Osteocyte (in vitro differentiated cells): ENCODE measurements around the gene ZCCHC2. TPM values are rescaled to one million over a fixed set of nuclear protein-coding genes. Genes with fewer than 3 reads are reported as not detected.

Experiments used
- DNase-seq: peaks from one replicate; pipeline ENCODE4 v3.0.0; 2021; ENCODE audit warnings: mixed read lengths; ENCODE audit not compliant: unreplicated experiment; ENCODE audit errors: extremely low spot score
- H3K27ac Mint-ChIP-seq: one replicate; pipeline ENCODE4 v1.8.0; 2021; ENCODE audit warnings: mild to moderate bottlenecking, mixed read lengths; ENCODE audit not compliant: unreplicated experiment
- H3K27me3 Mint-ChIP-seq: one replicate; pipeline ENCODE4 v1.8.0; 2021; ENCODE audit warnings: mixed read lengths; ENCODE audit not compliant: unreplicated experiment
- H3K36me3 Mint-ChIP-seq: one replicate; pipeline ENCODE4 v1.8.0; 2021; ENCODE audit warnings: mixed read lengths; ENCODE audit not compliant: unreplicated experiment
- H3K4me1 Mint-ChIP-seq: one replicate; pipeline ENCODE4 v1.8.0; 2021; ENCODE audit warnings: mixed read lengths; ENCODE audit not compliant: unreplicated experiment
- H3K4me3 Mint-ChIP-seq: one replicate; pipeline ENCODE4 v1.8.0; 2021; ENCODE audit warnings: mild to moderate bottlenecking, moderate library complexity, mixed read lengths; ENCODE audit not compliant: unreplicated experiment
- H3K9me3 Mint-ChIP-seq: one replicate; pipeline ENCODE4 v1.8.0; 2021; ENCODE audit warnings: mixed read lengths; ENCODE audit not compliant: unreplicated experiment
- total RNA-seq: library from RNA; stranded (reverse); gene quantifications from 2 replicates; pipeline ENCODE4 v1.2.1, GENCODE V29; 2021
- TF ChIP-seq, protein P1 (sequence below): fragments of 200-600 bp; sonication (generic); IDR thresholded peaks from 2 replicates; pipeline ENCODE4 v1.5.0; 2021; ENCODE audit warnings: antibody characterized with exemption, mild to moderate bottlenecking, moderate library complexity

The ZCCHC2 gene
- total RNA-seq, 1 donor from 2014 or later: 11.2 TPM

DNA sequence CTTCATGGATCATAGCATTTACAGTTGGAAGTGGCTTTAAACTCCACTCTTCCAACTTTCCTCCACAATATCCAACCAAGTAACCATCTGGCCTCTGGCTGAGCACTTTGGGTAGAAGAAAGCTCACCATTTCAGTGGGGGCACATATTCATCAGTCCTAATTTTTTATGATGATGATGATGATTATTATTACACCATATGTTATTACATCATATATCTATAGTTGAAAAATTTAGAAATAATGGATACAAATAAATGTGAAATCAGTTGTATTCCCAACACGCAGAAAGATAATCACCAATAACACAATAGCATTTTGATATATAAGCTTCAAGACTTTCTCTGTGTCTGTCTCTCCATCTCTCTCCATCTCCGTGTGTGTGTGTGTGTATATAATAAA lies 26.6 kb upstream of the ZCCHC2 start:
- Mint-ChIP-seq H3K36me3 (no peaks in the 10 kb centered on the region), H3K4me3 (no peak overlapping the region), H3K4me1 (no peaks in the 10 kb centered on the region), H3K27me3 (peaks cover 46% of the 10 kb centered on the region), H3K27ac (no peak overlapping the region), H3K9me3 (no peaks in the 10 kb centered on the region)
- TF ChIP-seq, protein P1, sequence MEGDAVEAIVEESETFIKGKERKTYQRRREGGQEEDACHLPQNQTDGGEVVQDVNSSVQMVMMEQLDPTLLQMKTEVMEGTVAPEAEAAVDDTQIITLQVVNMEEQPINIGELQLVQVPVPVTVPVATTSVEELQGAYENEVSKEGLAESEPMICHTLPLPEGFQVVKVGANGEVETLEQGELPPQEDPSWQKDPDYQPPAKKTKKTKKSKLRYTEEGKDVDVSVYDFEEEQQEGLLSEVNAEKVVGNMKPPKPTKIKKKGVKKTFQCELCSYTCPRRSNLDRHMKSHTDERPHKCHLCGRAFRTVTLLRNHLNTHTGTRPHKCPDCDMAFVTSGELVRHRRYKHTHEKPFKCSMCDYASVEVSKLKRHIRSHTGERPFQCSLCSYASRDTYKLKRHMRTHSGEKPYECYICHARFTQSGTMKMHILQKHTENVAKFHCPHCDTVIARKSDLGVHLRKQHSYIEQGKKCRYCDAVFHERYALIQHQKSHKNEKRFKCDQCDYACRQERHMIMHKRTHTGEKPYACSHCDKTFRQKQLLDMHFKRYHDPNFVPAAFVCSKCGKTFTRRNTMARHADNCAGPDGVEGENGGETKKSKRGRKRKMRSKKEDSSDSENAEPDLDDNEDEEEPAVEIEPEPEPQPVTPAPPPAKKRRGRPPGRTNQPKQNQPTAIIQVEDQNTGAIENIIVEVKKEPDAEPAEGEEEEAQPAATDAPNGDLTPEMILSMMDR: no peak
- no peak for DNase-seq

DNA sequence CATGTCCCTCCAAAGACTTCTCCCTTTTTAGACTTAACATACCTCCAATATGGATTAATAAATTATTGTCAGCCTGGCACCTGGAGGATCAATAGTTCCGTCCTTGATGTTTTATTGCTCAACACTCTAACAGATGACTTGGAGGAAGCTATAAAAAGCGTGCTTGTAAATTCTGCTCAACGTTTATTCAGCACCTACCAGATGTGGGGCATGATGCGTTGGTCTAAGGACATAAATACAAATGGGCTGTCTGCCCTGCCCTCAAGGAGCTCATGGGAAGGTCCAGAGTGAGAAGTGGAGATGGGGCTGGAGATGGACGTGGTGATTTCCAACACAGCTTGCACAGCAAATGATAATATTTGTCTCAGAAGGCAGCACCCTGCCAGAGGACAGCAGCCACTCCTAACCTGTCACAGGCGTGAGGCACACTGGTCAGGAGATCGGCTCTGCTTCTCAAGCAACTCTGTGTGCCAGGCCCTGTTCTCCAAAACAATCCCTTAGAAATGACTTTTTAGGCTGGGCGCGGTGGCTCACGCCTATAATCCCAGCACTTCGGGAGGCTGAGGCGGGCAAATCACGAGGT lies 25.5 kb upstream of the ZCCHC2 start:
- Mint-ChIP-seq H3K9me3 (no peaks in the 10 kb centered on the region), H3K4me3 (no peak overlapping the region), H3K36me3 (no peaks in the 10 kb centered on the region), H3K27me3 (peaks cover 37% of the 10 kb centered on the region), H3K27ac (no peak overlapping the region), H3K4me1 (no peaks in the 10 kb centered on the region)
- no peak for DNase-seq
- TF ChIP-seq, protein P1: no peak

DNA sequence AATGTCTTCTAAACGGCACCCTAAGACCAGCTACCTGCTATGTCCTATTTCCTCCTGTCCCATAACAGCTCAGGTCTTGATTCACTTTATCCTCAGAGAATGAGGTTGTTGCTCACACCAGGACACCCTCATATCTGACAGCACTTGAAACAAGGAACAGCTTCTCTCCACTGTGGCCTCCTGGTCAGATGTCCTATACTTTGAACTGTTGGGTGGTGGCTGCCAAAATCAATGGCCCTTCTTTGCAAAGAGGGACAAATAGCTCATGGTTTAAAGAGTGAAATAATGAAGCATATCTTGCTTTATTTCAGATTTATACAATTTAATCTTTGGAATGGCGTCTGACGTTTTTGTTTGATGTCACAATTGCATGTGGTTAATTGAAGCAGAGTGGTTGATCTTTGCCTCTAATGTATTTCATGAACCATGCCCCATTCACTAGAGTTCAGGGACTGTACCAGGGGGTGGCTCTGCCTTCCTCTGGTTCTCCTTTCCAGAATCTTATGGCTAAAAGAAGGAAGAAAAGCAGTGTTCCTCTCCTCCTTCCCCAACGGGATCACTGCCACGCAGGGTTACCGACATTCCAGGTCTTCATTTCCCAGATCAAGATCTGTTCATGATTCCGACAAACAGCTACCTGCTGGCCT lies 24.1 kb upstream of the ZCCHC2 start:
- Mint-ChIP-seq H3K27ac (no peak overlapping the region), H3K27me3 (peaks cover 35% of the 10 kb centered on the region)

DNA sequence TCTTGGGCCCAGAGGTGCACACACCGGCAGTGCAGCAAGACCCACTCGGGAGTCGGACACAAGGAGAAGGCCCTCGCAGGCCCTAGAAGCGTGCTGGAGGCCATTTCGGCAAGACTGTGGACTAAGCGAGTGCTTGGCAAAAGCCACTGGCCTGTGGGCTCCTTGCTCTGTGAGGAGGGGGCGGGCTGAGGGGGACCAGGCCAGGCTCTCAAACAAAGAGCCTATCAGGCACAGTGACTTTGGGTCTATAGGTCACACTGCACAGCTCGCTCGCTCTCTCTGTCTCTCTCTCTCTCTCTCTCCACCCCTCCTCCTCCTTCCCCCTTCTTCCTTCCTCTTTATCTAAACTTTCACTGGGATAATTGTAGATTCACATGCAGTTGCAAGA lies 23.6 kb upstream of the ZCCHC2 start:
- H3K9me3 Mint-ChIP-seq: no peaks in the 10 kb centered on the region
- H3K27me3 Mint-ChIP-seq: peaks cover 34% of the 10 kb centered on the region
- TF ChIP-seq, protein P1: no peak
- no peaks in the 10 kb centered on the region for H3K4me1 Mint-ChIP-seq
- no peak overlapping the region for H3K4me3 Mint-ChIP-seq
- no peaks in the 10 kb centered on the region for H3K36me3 Mint-ChIP-seq
- no peak for DNase-seq
- no peak overlapping the region for H3K27ac Mint-ChIP-seq

More for the DNA sequence above, 24.1 kb upstream of the ZCCHC2 start:
- H3K4me1 Mint-ChIP-seq: no peaks in the 10 kb centered on the region
- H3K9me3 Mint-ChIP-seq: no peaks in the 10 kb centered on the region
- H3K4me3 Mint-ChIP-seq: no peak overlapping the region
- TF ChIP-seq, protein P1: no peak
- H3K36me3 Mint-ChIP-seq: no peaks in the 10 kb centered on the region
- no peak for DNase-seq

DNA sequence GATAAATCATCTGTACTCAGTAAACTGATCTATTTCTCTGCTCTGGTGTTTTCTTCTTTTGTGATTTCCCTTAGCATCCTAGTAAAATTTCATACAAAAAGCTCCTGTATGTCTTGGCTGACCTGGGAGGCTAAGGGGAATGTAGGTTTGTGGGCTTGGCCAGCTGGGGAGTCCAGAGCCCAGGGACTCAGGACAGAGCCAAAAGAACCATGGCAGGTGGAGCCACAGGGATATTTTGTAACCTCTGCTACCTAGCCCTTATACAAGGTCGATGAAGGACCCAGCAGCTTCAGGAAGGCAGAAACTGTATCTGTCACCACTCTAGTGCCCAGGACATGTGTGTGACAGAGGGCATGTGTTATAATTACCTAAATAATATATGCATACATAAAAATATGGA lies 22.7 kb upstream of the ZCCHC2 start:
- Mint-ChIP-seq H3K9me3 (no peaks in the 10 kb centered on the region), H3K4me3 (no peak overlapping the region), H3K4me1 (no peaks in the 10 kb centered on the region), H3K27me3 (peaks cover 28% of the 10 kb centered on the region), H3K27ac (no peak overlapping the region), H3K36me3 (no peaks in the 10 kb centered on the region)
- DNase-seq: no peak
- TF ChIP-seq, protein P1: no peak
